H9 (cell line): ENCODE results near the gene RADIL. TPM values are rescaled to one million over a fixed set of nuclear protein-coding genes. Genes with fewer than 3 reads are reported as not detected.
A peak's percentile ranks its signal among the peaks of the same experiment; 100 is the strongest.

Experiments
- DNase-seq: peaks from one replicate; pipeline ENCODE4 v3.0.0-alpha.2; 2017
- H2AFZ ChIP-seq: one replicate; pipeline ENCODE4 v1.6.1; 2013; ENCODE audit warnings: mild to moderate bottlenecking, low read length, control low read depth, moderate library complexity
- H2AK5ac ChIP-seq: 2 replicates; pipeline ENCODE4 v1.6.1; 2013; ENCODE audit warnings: low read length, control low read depth, mixed read lengths; ENCODE audit not compliant: insufficient read length
- H2BK120ac ChIP-seq: one replicate; pipeline ENCODE4 v1.6.1; 2013; ENCODE audit warnings: low read depth, mild to moderate bottlenecking, low read length, control low read depth, inconsistent platforms; ENCODE audit not compliant: poor library complexity, severe bottlenecking
- H2BK12ac ChIP-seq: 2 replicates; pipeline ENCODE4 v1.6.1; 2013; ENCODE audit warnings: low read length, control low read depth, mixed read lengths, low read depth; ENCODE audit not compliant: insufficient read length
- H2BK15ac ChIP-seq: 2 replicates; pipeline ENCODE4 v1.6.1; 2013; ENCODE audit warnings: low read depth, low read length, control low read depth
- H2BK20ac ChIP-seq: one replicate; pipeline ENCODE4 v1.6.1; 2013; ENCODE audit warnings: low read depth, mild to moderate bottlenecking, low read length, control low read depth, inconsistent platforms; ENCODE audit not compliant: poor library complexity, severe bottlenecking
- H2BK5ac ChIP-seq: 2 replicates; pipeline ENCODE4 v1.6.1; 2013; ENCODE audit warnings: low read length, control low read depth, mixed read lengths; ENCODE audit not compliant: insufficient read length
- H3K14ac ChIP-seq: 2 replicates; pipeline ENCODE4 v1.6.1; 2013; ENCODE audit warnings: low read length, control low read depth; ENCODE audit not compliant: insufficient read depth
- H3K18ac ChIP-seq: 2 replicates; pipeline ENCODE4 v1.6.1; 2013; ENCODE audit warnings: low read depth, mild to moderate bottlenecking, mixed read lengths, low read length, control low read depth; ENCODE audit not compliant: insufficient read length
- H3K23ac ChIP-seq: 2 replicates; pipeline ENCODE4 v1.6.1; 2013; ENCODE audit warnings: low read length, control low read depth, mixed read lengths, low read depth; ENCODE audit not compliant: insufficient read length
- H3K23me2 ChIP-seq: 2 replicates; pipeline ENCODE4 v1.6.1; 2013; ENCODE audit warnings: low read depth, mild to moderate bottlenecking, mixed read lengths, low read length, control low read depth; ENCODE audit not compliant: insufficient read length, poor library complexity, severe bottlenecking
- H3K27ac ChIP-seq: 2 replicates; pipeline ENCODE4 v1.5.1; 2013; ENCODE audit warnings: low read length, control low read depth, mixed read lengths, low read depth; ENCODE audit not compliant: insufficient read length
- H3K27me3 ChIP-seq: 2 replicates; pipeline ENCODE4 v1.6.1; 2013; ENCODE audit warnings: low read length, control low read depth, inconsistent platforms; ENCODE audit not compliant: insufficient read depth
- H3K4ac ChIP-seq: 2 replicates; pipeline ENCODE4 v1.6.1; 2013; ENCODE audit warnings: low read depth, mild to moderate bottlenecking, control low read depth, inconsistent platforms, low read length, moderate library complexity
- H3K4me1 ChIP-seq: 2 replicates; pipeline ENCODE4 v1.6.1; 2013; ENCODE audit warnings: low read length, control low read depth, inconsistent platforms; ENCODE audit not compliant: insufficient read depth
- H3K4me2 ChIP-seq: 2 replicates; pipeline ENCODE4 v1.6.1; 2013; ENCODE audit warnings: low read length, control low read depth, mixed read lengths; ENCODE audit not compliant: insufficient read length, insufficient read depth
- H3K56ac ChIP-seq: 2 replicates; pipeline ENCODE4 v1.6.1; 2013; ENCODE audit warnings: low read depth, mild to moderate bottlenecking, mixed read lengths, low read length, control low read depth; ENCODE audit not compliant: insufficient read length
- H3K79me1 ChIP-seq: 2 replicates; pipeline ENCODE4 v1.6.1; 2013; ENCODE audit warnings: low read depth, mild to moderate bottlenecking, moderate library complexity, low read length, control low read depth, inconsistent platforms; ENCODE audit not compliant: insufficient read depth, poor library complexity, severe bottlenecking
- H3K79me2 ChIP-seq: 2 replicates; pipeline ENCODE4 v1.6.1; 2013; ENCODE audit warnings: low read length, control low read depth, inconsistent platforms; ENCODE audit not compliant: insufficient read depth
- H3K9ac ChIP-seq: 2 replicates; pipeline ENCODE4 v1.6.1; 2013; ENCODE audit warnings: low read length, control low read depth, mixed read lengths; ENCODE audit not compliant: insufficient read length; ENCODE audit errors: extremely low read depth
- H3K9me3 ChIP-seq: one replicate; pipeline ENCODE4 v1.6.1; 2013; ENCODE audit warnings: low read depth, low read length, inconsistent platforms; ENCODE audit not compliant: control insufficient read depth
- H3T11ph ChIP-seq: one replicate; pipeline ENCODE4 v1.6.1; 2013; ENCODE audit warnings: mild to moderate bottlenecking, low read length, control low read depth, inconsistent platforms
- H4K20me1 ChIP-seq: one replicate; pipeline ENCODE4 v1.6.1; 2013; ENCODE audit not compliant: control insufficient read depth, insufficient read length, insufficient read depth
- H4K5ac ChIP-seq: 2 replicates; pipeline ENCODE4 v1.6.1; 2013; ENCODE audit warnings: low read depth, mild to moderate bottlenecking, mixed read lengths, low read length, control low read depth; ENCODE audit not compliant: insufficient read length
- H4K8ac ChIP-seq: replicated peaks from 2 replicates; pipeline ENCODE4 v1.6.1; 2013; ENCODE audit warnings: low read length, control low read depth, mixed read lengths, low read depth; ENCODE audit not compliant: insufficient read length
- H4K91ac ChIP-seq: 2 replicates; pipeline ENCODE4 v1.6.1; 2013; ENCODE audit warnings: low read depth, mild to moderate bottlenecking, moderate library complexity, mixed read lengths, low read length, control low read depth; ENCODE audit not compliant: insufficient read length
- H3K27ac Mint-ChIP-seq, 3 experiments: 2 replicates in 2 of 3; 3 replicates in 1 of 3; pipeline ENCODE4 v1.8.0; 2020 to 2021; ENCODE audit warnings: mixed read lengths in 3 of 3, mild to moderate bottlenecking in 1 of 3, moderate library complexity in 1 of 3
- H3K27me3 Mint-ChIP-seq: 2 replicates; pipeline ENCODE4 v1.8.0; 2021; ENCODE audit warnings: low read depth, mild to moderate bottlenecking, moderate library complexity, mixed read lengths
- H3K36me3 Mint-ChIP-seq, 3 experiments: 2 replicates in 2 of 3; 3 replicates in 1 of 3; pipeline ENCODE4 v1.8.0; 2020 to 2021; ENCODE audit warnings: low read depth in 3 of 3, mixed read lengths in 3 of 3; ENCODE audit not compliant: insufficient read depth in 1 of 3
- H3K4me1 Mint-ChIP-seq, 2 experiments: 2 replicates each; pipeline ENCODE4 v1.8.0; 2020; ENCODE audit warnings: mixed read lengths in 2 of 2
- H3K4me3 Mint-ChIP-seq, 2 experiments: 2 replicates in 1 of 2; 3 replicates in 1 of 2; pipeline ENCODE4 v1.8.0; 2020 to 2021; ENCODE audit warnings: mild to moderate bottlenecking in 2 of 2, mixed read lengths in 2 of 2, moderate library complexity in 1 of 2
- H3K9me3 Mint-ChIP-seq, 2 experiments: 2 replicates in 1 of 2; 3 replicates in 1 of 2; pipeline ENCODE4 v1.8.0; 2020; ENCODE audit warnings: mild to moderate bottlenecking in 2 of 2, mixed read lengths in 2 of 2, moderate library complexity in 1 of 2
- WGBS: extraction: QIAGEN DNeasy Blood & Tissue Kit; methylation state at CpG from one replicate; pipeline ENCODE4 v1.1.7; 2013; ENCODE audit warnings: missing lambda C conversion rate, low lambda C conversion rate, mixed read lengths; ENCODE audit not compliant: insufficient read length; ENCODE audit errors: extremely low coverage; 5-methylcytosine and 5-hydroxymethylcytosine counted together
- total RNA-seq: library from RNA; stranded (reverse); gene quantifications from 2 replicates; pipeline ENCODE4 v1.2.1, GENCODE V29; 2021
- TF ChIP-seq, protein P1 (sequence below): fragments of 200-600 bp; sonication (generic); conservative IDR thresholded peaks from 3 replicates; pipeline ENCODE4 v1.8.0; 2021; ENCODE audit warnings: antibody characterized with exemption, mild to moderate bottlenecking

The RADIL gene
- total RNA-seq, 1 experiment from 2014 or later, result 4.7 TPM

DNA sequence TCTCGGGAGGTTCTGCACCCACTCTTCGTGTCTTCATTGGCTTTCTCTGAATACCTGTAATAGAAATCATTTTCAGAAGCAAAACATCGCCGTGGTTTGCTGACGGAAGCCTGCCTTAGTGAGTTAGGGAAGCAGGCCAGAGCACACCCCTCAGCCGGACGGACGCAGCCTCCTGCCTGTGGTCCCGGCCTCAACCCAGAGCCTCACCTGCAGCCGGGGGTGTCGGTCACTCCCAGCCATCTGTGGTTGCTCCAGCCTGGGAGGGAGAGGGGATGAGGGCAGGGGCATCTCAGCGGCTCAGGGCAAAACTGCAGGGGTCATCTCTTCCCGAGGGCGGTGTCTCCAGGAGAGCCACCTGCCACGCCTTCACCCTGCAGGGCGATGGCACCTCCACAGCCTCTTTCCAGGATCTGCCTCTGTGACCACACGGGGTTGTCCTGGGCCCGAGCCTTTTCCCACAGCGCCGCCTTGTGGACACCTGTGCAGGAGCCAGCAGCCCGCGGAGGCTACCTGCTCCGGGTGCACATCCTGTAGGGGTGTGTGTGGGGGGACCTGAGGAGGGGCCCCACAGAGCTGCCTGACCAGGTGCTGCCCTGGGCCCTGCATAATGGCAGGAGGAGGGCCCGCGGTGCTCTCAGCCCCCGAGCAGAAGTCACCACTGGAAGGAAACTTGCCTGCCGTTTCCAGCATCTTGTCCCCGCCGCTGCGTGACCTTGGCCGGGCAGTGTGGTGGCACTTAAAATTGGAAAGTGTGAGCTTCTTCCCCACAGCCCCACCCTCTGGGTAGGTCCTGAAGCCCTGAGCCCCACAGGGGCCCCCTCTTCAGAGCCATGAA, 129.7 kb downstream of the RADIL start:
- TF ChIP-seq, protein P1, sequence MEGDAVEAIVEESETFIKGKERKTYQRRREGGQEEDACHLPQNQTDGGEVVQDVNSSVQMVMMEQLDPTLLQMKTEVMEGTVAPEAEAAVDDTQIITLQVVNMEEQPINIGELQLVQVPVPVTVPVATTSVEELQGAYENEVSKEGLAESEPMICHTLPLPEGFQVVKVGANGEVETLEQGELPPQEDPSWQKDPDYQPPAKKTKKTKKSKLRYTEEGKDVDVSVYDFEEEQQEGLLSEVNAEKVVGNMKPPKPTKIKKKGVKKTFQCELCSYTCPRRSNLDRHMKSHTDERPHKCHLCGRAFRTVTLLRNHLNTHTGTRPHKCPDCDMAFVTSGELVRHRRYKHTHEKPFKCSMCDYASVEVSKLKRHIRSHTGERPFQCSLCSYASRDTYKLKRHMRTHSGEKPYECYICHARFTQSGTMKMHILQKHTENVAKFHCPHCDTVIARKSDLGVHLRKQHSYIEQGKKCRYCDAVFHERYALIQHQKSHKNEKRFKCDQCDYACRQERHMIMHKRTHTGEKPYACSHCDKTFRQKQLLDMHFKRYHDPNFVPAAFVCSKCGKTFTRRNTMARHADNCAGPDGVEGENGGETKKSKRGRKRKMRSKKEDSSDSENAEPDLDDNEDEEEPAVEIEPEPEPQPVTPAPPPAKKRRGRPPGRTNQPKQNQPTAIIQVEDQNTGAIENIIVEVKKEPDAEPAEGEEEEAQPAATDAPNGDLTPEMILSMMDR, result peak; percentile 95
- no peak overlapping the region for H2BK5ac ChIP-seq

More for the DNA sequence above, 129.7 kb downstream of the RADIL start:
- H2AFZ ChIP-seq, result no peak overlapping the region
- peaks cover 8% of the 10 kb centered on the region for H3K27me3 Mint-ChIP-seq
- no peak overlapping the region for H3K4ac ChIP-seq
- H3K79me1 ChIP-seq, result no peaks in the 10 kb centered on the region
- no peaks in the 10 kb centered on the region for H3K9me3 Mint-ChIP-seq
- DNase-seq, result peak; percentile 89
- H3K18ac ChIP-seq, result no peak overlapping the region
- no peaks in the 10 kb centered on the region for H3K4me1 ChIP-seq
- no peak overlapping the region for H3K9ac ChIP-seq
- H3K23ac ChIP-seq, result no peak overlapping the region
- H3K14ac ChIP-seq, result no peak overlapping the region; the same call in 1 of the 2 replicates
- no peak overlapping the region for H3K4me2 ChIP-seq
- no peaks in the 10 kb centered on the region for H3K79me2 ChIP-seq
- no peaks in the 10 kb centered on the region for H3K4me1 Mint-ChIP-seq
- no peak overlapping the region for H2BK15ac ChIP-seq
- WGBS, result no CpG with 5 or more reads among the region's 31 CpGs
- no peak overlapping the region for H2BK120ac ChIP-seq
- no peaks in the 10 kb centered on the region for H3K23me2 ChIP-seq
- no peak overlapping the region for H4K8ac ChIP-seq
- no peak overlapping the region for H3T11ph ChIP-seq
- no peaks in the 10 kb centered on the region for H3K9me3 ChIP-seq
- no peak overlapping the region for H3K27ac ChIP-seq
- no peak overlapping the region for H3K27ac Mint-ChIP-seq
- no peak overlapping the region for H4K5ac ChIP-seq
- H3K36me3 Mint-ChIP-seq, result peaks cover 5 to 10% (median 9%) of the 10 kb centered on the region in 3 experiments; a peak in 5 of 7 replicates
- H2AK5ac ChIP-seq, result no peak overlapping the region
- H4K20me1 ChIP-seq, result no peaks in the 10 kb centered on the region
- H2BK20ac ChIP-seq, result no peak overlapping the region
- no peak overlapping the region for H3K4me3 Mint-ChIP-seq
- no peak overlapping the region for H4K91ac ChIP-seq
- no peak overlapping the region for H3K56ac ChIP-seq
- no peaks in the 10 kb centered on the region for H3K27me3 ChIP-seq
- no peak overlapping the region for H2BK12ac ChIP-seq
